22Rv1 (cell line): ENCODE measurements around the gene BORCS5.

Experiments
- ZFX ChIP-seq: fragments of 450-650 bp; IDR thresholded peaks from 2 replicates; pipeline ENCODE4 v1.6.1; 2017; ENCODE audit warnings: antibody characterized with exemption, borderline replicate concordance
- TF ChIP-seq, protein P1 (sequence below): fragments of 450-650 bp; IDR thresholded peaks from 2 replicates; pipeline ENCODE4 v1.5.1; 2017; ENCODE audit warnings: mild to moderate bottlenecking

DNA sequence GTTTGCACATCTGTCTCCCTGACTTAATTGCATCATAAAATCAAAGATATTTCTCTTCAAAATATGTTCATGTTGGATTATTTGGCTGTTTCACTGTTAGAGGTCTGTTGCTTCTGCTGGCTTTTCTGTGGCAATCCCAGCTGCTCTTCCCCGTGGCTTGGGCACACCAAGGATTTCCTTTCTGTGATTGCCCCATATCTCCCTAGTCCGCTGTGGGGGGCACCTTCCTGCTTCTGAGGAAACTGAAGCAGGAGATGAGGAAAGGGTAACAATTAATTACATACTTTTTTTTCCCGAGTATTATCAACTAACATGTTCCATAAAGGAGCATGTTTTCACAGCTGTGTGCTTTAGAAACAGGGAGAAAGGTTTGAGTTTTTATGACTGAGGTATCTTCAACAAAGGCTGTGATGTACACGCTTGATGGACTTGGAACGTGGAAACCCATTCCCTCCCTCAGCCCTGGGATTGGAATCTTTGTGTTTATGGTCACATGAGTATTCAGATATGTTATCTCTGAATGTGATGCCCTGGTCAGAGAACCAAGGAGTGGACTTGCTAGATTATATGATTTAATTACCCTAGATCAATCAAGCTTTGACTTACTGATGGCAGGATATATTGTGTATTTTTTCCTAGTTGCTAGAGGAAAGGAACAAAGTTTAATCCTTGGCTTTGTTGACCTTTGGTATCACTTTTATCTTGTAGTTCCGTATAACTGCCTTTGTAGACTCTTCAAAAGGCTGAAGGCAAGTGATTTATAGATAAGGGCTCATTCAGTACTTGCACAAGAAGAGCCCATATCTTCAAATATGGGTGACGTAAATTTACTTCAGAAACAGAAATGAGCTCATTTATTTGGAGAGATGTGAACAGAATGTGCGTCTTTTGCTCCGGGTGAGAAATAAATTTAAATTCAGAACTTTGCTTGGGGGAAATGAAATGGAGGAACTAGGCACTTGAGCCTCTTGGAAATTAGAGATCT is 46.7 kb downstream of the BORCS5 start:
- TF ChIP-seq, protein P1, sequence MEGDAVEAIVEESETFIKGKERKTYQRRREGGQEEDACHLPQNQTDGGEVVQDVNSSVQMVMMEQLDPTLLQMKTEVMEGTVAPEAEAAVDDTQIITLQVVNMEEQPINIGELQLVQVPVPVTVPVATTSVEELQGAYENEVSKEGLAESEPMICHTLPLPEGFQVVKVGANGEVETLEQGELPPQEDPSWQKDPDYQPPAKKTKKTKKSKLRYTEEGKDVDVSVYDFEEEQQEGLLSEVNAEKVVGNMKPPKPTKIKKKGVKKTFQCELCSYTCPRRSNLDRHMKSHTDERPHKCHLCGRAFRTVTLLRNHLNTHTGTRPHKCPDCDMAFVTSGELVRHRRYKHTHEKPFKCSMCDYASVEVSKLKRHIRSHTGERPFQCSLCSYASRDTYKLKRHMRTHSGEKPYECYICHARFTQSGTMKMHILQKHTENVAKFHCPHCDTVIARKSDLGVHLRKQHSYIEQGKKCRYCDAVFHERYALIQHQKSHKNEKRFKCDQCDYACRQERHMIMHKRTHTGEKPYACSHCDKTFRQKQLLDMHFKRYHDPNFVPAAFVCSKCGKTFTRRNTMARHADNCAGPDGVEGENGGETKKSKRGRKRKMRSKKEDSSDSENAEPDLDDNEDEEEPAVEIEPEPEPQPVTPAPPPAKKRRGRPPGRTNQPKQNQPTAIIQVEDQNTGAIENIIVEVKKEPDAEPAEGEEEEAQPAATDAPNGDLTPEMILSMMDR, result no peak
- no peak for TF ChIP-seq ZFX
